Neural crest cell (in vitro differentiated cells): ENCODE results near the gene CCDC142. TPM values are rescaled to one million over a fixed set of nuclear protein-coding genes. Genes with fewer than 3 reads are reported as not detected.

Experiments
- DNase-seq: peaks from one replicate; pipeline ENCODE4 v3.0.0; 2021; ENCODE audit warnings: low read depth, mixed read lengths, low spot score
- H3K27ac Mint-ChIP-seq: one replicate; pipeline ENCODE4 v1.8.0; 2021; ENCODE audit warnings: mild to moderate bottlenecking, mixed read lengths; ENCODE audit not compliant: unreplicated experiment
- H3K27me3 Mint-ChIP-seq: 2 replicates; pipeline ENCODE4 v1.8.0; 2021; ENCODE audit warnings: low read depth, mild to moderate bottlenecking, mixed read lengths
- H3K36me3 Mint-ChIP-seq: 2 replicates; pipeline ENCODE4 v1.8.0; 2021; ENCODE audit warnings: low read depth, mild to moderate bottlenecking, mixed read lengths
- H3K4me1 Mint-ChIP-seq: 2 replicates; pipeline ENCODE4 v1.8.0; 2021; ENCODE audit warnings: mixed read lengths
- H3K4me3 Mint-ChIP-seq: one replicate; pipeline ENCODE4 v1.8.0; 2021; ENCODE audit warnings: mild to moderate bottlenecking, mixed read lengths
- H3K9me3 Mint-ChIP-seq: 2 replicates; pipeline ENCODE4 v1.8.0; 2021; ENCODE audit warnings: mixed read lengths
- total RNA-seq: library from RNA; stranded (reverse); gene quantifications from 2 replicates; pipeline ENCODE4 v1.2.1, GENCODE V29; 2021
- TF ChIP-seq, protein P1 (sequence below): fragments of 200-600 bp; sonication (generic); conservative IDR thresholded peaks from 2 replicates; pipeline ENCODE4 v1.5.0; 2021; ENCODE audit warnings: antibody characterized with exemption, mild to moderate bottlenecking

The CCDC142 gene
- total RNA-seq, 1 donor from 2014 or later = 35.0 TPM

DNA sequence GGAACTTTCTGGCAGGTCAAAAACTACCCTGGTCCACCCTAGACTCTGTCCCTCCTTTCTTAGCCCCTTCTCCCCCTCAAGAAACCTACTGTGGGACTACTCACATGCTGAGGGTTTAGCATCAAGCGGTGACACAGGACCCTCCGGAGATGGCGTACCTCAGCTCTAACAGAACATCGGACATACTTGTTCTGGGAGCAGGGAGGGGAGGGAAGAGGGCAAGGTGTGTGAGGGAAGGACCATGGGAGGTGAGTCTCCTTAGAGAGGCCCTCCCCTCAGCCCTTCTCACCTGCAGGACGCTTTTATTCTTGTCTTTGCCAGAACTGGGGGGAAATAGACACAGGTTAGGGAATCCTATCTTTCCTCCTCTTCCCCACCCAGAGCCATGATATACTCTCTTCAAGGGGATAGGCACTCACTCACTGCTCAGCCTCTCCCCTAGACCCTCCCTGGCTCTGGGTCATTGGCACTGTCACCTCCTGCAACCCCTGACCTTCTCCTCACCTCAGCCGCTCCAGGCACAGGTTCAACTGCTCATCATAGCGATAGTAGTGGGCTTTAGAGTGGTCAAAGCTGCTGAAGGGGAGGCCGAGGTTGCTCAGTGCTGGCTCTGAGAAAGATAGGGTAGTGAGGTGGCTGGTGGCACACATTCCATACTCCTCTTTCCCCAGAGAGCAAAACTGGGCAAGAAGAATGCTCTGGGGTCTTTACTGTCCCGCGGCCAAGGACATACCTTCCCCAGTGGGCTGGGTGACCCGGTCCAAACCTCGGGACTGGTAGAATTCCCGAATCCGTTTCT is 22.8 kb upstream of the CCDC142 start:
- no peak overlapping the region for H3K27ac Mint-ChIP-seq
- H3K27me3 Mint-ChIP-seq = peaks cover 91% of the 10 kb centered on the region
- H3K36me3 Mint-ChIP-seq = peaks cover 23% of the 10 kb centered on the region
- peaks cover 3% of the 10 kb centered on the region for H3K9me3 Mint-ChIP-seq
- peak overlapping the region; percentile 99 for H3K4me3 Mint-ChIP-seq
- TF ChIP-seq, protein P1, sequence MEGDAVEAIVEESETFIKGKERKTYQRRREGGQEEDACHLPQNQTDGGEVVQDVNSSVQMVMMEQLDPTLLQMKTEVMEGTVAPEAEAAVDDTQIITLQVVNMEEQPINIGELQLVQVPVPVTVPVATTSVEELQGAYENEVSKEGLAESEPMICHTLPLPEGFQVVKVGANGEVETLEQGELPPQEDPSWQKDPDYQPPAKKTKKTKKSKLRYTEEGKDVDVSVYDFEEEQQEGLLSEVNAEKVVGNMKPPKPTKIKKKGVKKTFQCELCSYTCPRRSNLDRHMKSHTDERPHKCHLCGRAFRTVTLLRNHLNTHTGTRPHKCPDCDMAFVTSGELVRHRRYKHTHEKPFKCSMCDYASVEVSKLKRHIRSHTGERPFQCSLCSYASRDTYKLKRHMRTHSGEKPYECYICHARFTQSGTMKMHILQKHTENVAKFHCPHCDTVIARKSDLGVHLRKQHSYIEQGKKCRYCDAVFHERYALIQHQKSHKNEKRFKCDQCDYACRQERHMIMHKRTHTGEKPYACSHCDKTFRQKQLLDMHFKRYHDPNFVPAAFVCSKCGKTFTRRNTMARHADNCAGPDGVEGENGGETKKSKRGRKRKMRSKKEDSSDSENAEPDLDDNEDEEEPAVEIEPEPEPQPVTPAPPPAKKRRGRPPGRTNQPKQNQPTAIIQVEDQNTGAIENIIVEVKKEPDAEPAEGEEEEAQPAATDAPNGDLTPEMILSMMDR = no peak
- peaks cover 37% of the 10 kb centered on the region for H3K4me1 Mint-ChIP-seq
- DNase-seq = no peak

DNA sequence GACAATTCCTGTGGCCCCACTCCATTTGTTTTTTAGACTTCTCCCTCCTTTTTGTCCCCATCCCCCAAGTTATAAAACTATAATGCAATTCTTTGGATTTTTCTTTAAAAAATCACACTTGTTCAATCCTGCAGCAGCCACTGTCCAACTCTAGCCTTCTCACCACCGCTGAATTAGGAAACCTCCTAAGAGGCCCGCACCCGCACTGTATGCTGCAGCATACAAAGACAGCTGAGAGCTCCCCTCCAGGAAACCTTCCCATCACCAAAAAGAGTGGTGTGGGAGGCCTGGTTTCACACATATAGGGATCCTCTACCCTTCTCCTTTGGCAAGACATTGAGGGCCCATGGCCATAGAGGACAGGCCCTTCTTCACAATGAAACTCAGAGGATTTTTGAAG is 21.8 kb upstream of the CCDC142 start:
- no peak overlapping the region for H3K27ac Mint-ChIP-seq
- H3K4me1 Mint-ChIP-seq = peaks cover 37% of the 10 kb centered on the region
- TF ChIP-seq, protein P1 = no peak
- DNase-seq = no peak
- peaks cover 91% of the 10 kb centered on the region for H3K27me3 Mint-ChIP-seq
- H3K36me3 Mint-ChIP-seq = peaks cover 23% of the 10 kb centered on the region
- H3K4me3 Mint-ChIP-seq = peak overlapping the region; percentile 99
- H3K9me3 Mint-ChIP-seq = peaks cover 3% of the 10 kb centered on the region

DNA sequence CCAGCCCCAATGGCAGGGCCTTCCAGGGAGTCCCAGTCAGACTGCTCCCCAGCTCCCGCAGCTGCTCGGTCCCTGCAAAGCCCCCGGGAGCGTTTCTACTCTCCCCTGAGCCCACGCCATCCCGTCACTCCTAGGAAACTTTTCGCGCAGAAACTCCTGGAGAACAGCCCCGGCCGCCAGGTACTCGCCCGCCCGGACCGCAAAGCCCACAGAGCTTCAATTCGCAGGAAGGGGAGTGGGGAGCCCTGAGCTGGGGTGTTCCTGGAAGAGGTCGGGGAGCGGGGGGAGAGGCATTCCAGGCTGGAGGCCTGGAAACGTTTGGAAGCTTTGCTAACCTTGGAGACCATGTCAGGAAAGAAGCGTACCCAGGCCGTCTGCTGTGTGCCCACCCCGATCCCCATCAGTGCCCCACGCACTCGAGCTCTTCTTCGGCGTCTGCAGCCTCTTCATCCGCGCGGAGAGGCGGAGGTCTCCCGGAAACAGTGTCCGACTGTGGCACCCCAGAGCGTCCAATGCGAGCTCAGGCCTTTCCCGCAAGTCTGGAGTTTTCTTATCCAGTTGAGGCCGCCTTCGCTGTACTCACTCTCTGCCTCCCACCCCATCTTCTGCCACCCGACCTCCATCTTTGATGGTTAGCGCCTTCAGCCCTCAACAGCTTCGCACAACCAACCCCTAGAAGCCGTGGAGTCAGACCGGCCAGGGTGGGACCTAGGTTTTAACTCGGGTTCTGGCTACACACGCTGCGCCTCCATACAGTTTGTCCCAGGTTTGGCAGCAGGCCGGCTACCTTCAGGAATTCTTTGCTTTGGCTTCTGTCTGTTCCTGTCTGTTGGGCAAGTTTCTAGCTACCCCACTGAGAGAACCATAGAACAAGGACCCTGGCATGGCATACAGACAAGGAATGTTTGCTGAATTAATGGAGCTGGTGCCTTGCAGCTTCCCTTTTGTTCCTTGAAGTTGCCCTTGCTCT is 21.0 kb upstream of the CCDC142 start:
- H3K36me3 Mint-ChIP-seq = peaks cover 23% of the 10 kb centered on the region
- H3K4me3 Mint-ChIP-seq = peak overlapping the region; percentile 99
- peaks cover 90% of the 10 kb centered on the region for H3K27me3 Mint-ChIP-seq
- DNase-seq = no peak
- peaks cover 41% of the 10 kb centered on the region for H3K4me1 Mint-ChIP-seq
- TF ChIP-seq, protein P1 = no peak
- peaks cover 3% of the 10 kb centered on the region for H3K9me3 Mint-ChIP-seq
- H3K27ac Mint-ChIP-seq = no peak overlapping the region

DNA sequence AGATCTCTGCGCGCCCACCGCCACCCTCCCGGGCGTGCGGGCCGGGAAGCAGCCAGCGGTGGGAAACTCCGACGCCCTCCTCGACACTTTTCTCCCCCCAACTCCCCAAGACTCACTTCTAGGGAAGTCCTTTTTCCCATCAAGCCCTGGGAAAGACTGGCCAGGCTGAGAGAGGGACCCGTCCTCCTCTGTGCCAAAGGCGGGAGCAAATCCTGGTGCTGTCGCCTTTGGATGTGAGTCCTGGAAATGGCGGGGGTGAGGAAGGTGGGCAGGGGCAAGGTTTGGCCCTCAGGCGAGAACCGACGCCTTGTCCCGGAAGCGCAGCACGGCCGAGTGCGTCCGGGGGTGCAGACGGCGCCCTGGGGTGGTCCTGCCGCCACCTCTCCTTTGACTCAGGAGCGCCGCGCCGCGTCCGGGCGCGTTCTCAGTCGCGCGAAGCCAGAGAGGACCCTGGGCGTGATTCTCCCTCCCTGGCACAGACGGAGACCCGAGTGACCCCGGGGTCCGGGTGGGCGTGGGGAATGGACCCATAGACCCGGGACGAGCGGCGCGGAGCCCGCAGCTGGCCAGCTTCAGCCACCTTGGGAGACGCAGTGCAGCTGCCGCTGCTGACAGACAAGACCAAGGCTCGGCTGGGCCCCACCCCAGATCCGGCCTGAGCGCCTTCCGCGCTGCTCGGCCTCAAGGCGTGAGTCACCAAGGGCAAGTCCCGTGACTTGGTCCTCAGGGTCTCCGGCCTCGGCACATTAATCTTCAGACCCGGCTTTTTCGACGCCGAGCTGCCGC is 20.1 kb upstream of the CCDC142 start:
- H3K4me3 Mint-ChIP-seq = peak overlapping the region; percentile 74
- no peak overlapping the region for H3K27ac Mint-ChIP-seq
- peaks cover 91% of the 10 kb centered on the region for H3K27me3 Mint-ChIP-seq
- peaks cover 20% of the 10 kb centered on the region for H3K36me3 Mint-ChIP-seq
- TF ChIP-seq, protein P1 = peak; percentile 40
- peaks cover 40% of the 10 kb centered on the region for H3K4me1 Mint-ChIP-seq
- H3K9me3 Mint-ChIP-seq = no peaks in the 10 kb centered on the region
- DNase-seq = peak; percentile 37

DNA sequence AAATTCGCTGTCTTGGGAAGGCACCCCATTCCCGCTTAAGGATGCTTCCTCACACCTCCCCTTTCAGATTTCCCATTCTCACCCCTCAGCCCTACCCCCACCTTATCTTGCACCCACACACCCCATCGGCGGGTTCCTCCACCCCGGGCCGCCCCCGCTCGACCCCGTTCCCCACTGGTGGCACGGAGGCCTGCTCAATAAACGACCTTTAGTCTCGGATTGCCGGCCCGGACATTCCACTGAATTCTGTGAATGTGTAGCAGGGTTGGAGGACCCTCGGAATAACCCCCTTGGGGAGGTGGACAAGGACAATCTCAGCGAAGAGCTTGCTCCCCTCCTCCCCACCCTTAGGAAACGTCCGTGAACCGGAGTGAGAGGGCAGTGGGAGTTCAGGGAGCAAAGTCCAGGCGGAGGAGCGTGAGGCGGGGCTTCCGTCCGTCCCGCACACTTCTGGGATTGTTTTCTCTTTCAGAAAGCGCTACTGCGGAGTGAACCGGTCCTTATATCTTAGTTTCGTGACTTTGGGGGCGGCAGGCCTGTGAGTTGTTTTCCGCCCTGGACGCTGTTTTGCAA is 19.4 kb upstream of the CCDC142 start:
- Mint-ChIP-seq H3K27me3 (peaks cover 92% of the 10 kb centered on the region), H3K4me3 (peak overlapping the region; percentile 74), H3K9me3 (no peaks in the 10 kb centered on the region), H3K36me3 (peaks cover 20% of the 10 kb centered on the region), H3K27ac (no peak overlapping the region), H3K4me1 (peaks cover 35% of the 10 kb centered on the region)
- DNase-seq = no peak
- TF ChIP-seq, protein P1 = no peak
